HG02588 (cell line): Measurements from ENCODE around the gene CTAG2.
"Not testable (repeated sequence)": the region's sequence is repeated elsewhere in the genome, so short reads cannot be mapped to it uniquely, and the experiment has no call there.

Source experiments
- ATAC-seq: cut with Tn5 transposase; IDR thresholded peaks from one replicate; pipeline ENCODE4 v1.9.1; 2021; ENCODE audit warnings: mild to moderate bottlenecking, moderate library complexity; ENCODE audit not compliant: unreplicated experiment

Gene CTAG2

DNA sequence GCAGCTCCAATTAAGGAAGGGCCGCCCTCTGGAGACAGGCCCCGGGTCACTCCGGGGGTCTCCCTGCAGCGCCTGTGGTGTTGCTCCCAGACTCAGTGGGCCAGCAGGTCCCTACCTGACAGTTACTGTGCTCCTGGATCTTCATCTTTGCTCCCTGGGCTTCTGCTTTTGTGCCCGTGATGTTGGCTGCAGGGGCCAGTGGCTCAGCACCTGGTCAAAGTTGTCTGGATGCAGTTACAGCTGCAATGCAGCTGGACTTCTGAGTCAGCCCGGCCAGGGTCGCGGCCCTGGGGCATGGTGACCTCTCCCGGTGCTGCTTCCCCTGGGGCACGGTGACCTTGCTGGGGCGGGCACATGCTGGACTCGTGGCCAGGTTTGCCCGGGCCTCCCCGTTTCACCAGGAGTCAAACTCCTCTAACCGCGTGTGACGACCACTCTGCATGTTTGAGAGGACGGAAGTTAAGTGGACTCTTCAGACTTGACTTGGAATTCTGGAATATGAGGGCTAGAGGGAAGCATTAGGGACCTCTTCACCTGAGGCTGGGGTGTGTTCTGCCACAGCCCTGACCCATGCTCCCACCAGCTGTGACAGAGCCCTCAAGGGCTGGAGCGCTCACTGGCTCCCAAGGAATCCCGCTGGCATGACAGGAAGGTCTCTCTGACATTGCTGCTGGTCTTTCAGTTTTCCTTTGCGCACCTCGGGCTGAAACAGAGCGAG is 3.7 kb downstream of the CTAG2 start:
- no peak for ATAC-seq

DNA sequence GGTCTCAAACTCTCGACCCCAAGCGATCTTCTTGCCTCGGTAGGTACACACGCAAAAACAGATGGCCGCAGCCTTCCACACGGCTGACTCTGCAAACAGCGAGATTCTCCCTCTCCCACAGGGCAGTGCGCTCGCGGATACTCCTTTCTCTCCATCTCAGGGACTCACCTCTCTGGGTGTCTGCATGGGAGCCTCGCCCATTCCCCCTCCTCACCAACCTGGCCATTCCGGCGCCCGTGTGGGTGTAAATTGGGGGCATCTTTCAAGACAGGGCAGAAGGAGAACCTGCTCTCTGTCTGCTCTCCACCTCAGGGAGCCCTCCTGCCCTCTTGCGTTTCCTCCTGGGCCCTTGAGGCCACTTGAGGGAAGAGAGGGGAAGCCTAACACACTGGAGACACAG is 4.4 kb downstream of the CTAG2 start:
- no peak for ATAC-seq

DNA sequence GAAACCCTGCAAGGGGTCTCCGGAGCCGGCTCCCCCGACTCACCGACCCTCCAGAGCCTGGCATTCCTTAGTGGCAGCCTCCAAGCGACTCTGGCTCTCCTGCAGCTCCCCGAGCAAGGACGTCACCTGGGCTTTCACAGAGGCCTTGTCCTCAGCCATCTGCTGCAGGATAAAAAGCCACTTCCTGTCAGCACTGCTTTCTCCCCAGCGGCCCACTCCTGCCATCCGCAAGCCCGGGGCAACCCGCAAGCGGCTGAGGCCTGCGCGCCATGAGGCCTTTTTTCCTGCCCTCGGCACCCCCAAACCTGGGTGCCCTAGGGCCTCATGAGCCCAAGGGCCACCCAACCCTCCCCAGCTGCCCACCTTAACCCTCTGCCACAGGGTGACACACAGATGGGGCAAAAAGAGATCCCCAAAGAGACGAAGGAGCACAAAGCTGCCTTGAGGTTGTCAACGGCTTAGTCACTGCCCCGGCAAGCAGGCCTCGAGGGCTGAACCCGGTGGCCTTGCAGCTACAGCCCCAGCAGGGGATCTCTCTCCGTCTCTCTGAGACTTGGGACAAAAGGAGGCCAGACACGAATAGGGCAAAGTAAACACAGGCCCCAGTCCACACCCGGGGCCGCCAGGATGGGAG is 7.5 kb downstream of the CTAG2 start:
- ATAC-seq: not testable (repeated sequence)

- ATAC-seq: not testable (repeated sequence)
Observed at GRCh38 chrX:154643708-154644107, 9.7 kb downstream of the CTAG2 start.

- not testable (repeated sequence) for ATAC-seq
Observed at GRCh38 chrX:154641740-154642139, 11.6 kb downstream of the CTAG2 start.

GRCh38 chrX:154633661-154634060 is 19.7 kb downstream of the CTAG2 start:
- not testable (repeated sequence) for ATAC-seq

GRCh38 chrX:154630949-154631348 is 22.4 kb downstream of the CTAG2 start:
- ATAC-seq: not testable (repeated sequence)

GRCh38 chrX:154628960-154629359 is 24.4 kb downstream of the CTAG2 start:
- not testable (repeated sequence) for ATAC-seq

DNA sequence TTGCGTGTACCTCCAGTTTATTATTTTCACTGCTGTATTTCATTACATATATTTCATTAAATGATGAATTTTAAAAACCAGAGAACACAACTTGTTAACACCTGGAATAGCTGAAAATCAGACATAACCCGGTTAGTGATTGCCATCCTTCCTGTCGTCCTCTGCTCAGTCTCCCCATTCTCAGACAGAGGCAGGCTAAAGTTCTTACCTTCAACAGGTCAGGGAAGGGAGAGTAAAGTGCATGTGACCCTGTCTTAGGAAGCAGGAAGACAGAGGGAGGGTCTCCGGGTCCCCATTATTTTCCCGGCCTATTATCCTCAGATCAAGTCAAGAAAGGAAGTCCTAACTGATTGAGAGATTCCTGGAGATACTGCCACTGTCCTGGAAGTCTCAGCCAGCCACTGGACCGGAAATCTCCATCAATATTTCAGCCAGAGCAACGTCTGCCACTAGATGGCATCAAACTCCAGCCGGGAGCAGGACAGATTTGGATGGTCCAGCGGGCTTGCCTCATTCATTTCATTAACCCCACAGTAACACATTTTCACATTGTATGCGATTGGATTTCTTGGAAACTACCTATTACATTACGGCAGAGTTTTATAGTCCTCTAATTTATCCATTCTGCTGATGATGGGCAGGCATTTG is 32.5 kb downstream of the CTAG2 start:
- not testable (repeated sequence) for ATAC-seq

- not testable (repeated sequence) for ATAC-seq
Observed at GRCh38 chrX:154619182-154619581, 34.2 kb downstream of the CTAG2 start, which contains the start of gene CTAG1B. Gene CTAG1B, minus strand, starts transcription at chrX:154619282. Its CDS starts 64 bp downstream, at chrX:154619218.

DNA sequence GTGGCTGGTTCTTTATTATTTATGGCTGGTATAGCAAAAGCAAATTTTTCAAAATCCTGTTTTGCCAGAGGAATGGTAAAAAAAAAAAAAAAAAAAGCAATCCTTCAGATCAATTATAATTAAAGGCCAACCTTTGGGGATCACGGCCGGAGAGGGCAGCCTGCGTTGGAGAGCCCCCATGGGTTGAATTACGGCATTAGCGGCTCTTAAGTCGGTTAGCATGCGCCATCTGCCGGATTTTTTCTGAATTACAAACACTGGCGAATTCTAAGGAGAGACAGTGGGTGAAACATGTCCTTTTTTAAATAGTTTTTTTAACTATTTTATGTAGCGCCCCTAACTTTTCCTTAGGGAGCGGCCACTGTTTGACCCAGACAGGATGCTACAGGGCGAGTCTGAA is 39.8 kb downstream of the CTAG2 start:
- ATAC-seq: not testable (repeated sequence)

- ATAC-seq: not testable (repeated sequence)
Observed at GRCh38 chrX:154611146-154611545, 42.2 kb downstream of the CTAG2 start.

GRCh38 chrX:154608823-154609222 is 44.6 kb downstream of the CTAG2 start:
- ATAC-seq: not testable (repeated sequence)

- not testable (repeated sequence) for ATAC-seq
Observed at GRCh38 chrX:154607976-154608375, 45.4 kb downstream of the CTAG2 start.

- ATAC-seq: no peak
Observed at GRCh38 chrX:154607370-154607769, 46.0 kb downstream of the CTAG2 start.

DNA sequence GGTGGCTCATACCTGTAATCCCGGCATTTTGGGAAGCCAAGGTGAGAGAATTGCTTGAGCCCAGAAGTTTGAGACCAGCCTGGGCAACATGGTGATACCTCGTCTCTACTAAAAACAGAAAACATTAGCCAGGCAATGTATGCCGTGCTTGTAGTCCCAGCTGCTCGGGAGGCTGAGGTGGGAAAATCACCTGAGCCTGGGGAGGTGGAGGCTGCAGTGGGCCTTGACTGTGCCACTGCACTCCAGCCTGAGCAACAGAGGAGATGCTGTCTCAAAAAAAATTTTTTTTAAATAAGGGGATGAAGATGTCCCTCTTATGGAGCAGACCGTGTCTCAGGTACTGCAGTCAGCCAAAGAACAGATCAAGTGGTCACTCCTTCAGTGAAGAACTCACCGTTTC is 47.8 kb downstream of the CTAG2 start:
- no peak for ATAC-seq

DNA sequence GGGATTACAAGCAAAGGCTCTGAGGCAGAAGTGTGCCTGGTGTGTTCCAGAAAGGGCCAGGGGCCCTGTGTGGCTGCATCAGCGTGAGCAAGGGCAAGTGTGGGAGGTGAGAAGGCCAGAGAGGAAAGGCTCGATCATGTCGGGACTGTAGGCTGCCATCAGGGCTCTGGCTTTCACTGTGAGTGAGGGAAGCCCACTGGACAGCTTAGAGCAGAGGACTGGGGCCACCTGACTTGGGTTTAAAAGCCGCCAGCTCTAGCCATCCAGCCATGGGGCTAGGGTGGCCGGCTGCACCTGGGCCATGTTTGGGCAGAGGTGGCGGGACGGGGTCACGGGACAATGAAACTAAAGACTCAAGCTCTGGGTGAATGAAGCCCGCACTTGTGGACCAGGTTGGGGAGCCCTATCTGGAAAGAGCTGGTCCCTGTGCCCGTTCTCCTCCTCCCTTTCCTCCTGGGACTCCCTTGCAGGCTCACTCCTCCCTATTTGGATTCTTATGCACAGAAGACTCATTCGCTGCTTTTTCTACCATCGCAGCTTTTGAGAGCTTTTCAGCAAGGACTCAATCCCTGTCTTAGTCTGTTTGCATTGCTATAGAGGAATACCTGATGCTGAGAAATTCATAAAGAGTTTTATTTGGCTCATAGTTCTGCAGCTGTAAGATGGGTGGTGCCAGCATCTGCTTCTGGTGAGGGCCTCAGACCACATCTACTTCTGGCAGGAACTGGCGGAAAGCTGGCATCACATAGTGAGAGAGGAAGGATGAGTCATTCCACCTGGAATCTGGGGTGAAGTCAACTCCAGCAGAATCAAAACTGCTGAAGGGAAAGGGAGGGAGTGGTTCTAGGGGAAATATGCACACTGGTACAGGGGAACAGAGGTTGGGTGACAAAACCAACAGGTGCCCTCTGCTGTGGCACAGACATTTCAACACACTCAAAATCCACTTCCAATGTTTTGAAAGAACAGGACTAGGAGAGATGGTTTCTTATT is 49.6 kb downstream of the CTAG2 start:
- ATAC-seq: no peak

DNA sequence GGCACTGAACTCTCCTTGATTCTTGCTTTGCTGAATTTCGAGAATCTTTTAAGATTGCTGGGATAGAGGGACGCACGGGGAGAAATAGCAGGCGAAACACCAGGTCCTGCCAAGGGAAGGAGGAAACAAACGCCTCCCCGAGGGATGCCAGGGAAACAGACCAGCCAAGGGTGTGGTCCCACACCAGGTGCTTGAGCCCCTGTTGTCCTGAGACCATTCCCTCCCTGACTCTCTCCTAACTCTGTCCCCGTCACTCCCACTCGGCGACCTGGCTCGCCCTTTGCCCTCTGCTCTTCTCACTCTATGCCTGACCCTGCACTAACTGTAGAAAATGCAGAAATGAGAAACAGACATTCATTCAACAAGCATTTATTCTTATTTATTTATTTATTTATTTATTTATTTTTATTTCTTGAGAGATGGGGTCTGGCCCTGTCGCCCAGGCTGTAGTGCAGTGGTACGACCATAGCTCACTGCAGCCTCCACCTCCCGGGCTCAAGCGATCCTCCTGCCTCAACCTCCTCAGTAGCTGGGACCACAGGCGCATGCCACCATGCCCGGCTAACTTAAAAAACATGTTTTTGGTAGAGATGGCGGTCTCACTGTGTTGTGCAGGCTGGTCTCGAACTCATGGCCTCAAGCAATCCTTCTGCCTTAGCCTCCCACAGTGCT is 50.5 kb downstream of the CTAG2 start:
- no peak for ATAC-seq

DNA sequence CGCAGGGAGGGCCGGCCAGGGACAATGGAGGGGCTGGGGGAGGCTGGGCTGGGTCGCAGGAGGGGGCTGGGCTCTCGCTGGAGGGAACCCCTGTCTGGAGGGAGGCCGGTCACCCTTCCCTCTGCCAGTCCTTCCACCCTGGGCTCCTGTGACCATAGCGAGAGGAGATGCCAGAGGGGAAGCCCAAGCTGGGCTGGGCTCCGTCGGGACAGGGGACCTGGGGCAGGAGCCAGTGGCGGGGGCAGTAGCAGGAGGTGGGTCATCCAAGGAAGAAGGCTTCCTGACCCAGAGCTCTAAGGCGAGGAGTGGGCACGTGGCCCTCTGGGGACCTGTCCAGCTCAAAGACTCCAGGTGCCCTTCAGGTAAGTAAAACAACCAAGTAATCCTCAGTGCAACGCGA is 51.2 kb downstream of the CTAG2 start:
- no peak for ATAC-seq
